Measurements from ENCODE around the gene IL10RA. TPM values are rescaled to one million over a fixed set of nuclear protein-coding genes. Genes with fewer than 3 reads are reported as not detected.

The IL10RA gene
- polyA plus RNA-seq, 1 experiment = not detected

- Histone ChIP-seq H3K9me3 (ENCODE audit: control insufficient read depth, insufficient read depth, low read length) (no peaks in the 10 kb centered on the region), H3K4me3 (ENCODE audit: low read depth, low read length) (no peak overlapping the region), H3K27me3 (ENCODE audit: control insufficient read depth, insufficient read depth, low read length) (no peaks in the 10 kb centered on the region), H3K27ac (ENCODE audit: low read depth, low read length) (no peak overlapping the region)
- DNase-seq (ENCODE audit: low read depth, low spot score) = no peak
- no peak for TF ChIP-seq CTCF (IDR thresholded peaks at IDR 0.05; ENCODE audit: low read depth, low read length)
- ChIA-PET POLR2A (no interaction called here), CTCF (interaction anchor here (1.5 to 1.7 kb wide), 2 partner anchors 14 to 142 kb away, joined by 5 read pairs; no protein-coding TSS in a partner anchor)
These were observed 25.8 kb upstream of the IL10RA start for GRCh38 chr11:117960406-117960805.

GRCh38 chr11:117961896-117962295 is 24.3 kb upstream of the IL10RA start:
- Histone ChIP-seq H3K9me3 (ENCODE audit: control insufficient read depth, insufficient read depth, low read length) (no peaks in the 10 kb centered on the region), H3K27ac (ENCODE audit: low read depth, low read length) (no peak overlapping the region), H3K4me3 (ENCODE audit: low read depth, low read length) (no peak overlapping the region), H3K27me3 (ENCODE audit: control insufficient read depth, insufficient read depth, low read length) (no peaks in the 10 kb centered on the region)
- TF ChIP-seq CTCF (IDR thresholded peaks at IDR 0.05; ENCODE audit: low read depth, low read length) = no peak
- DNase-seq (ENCODE audit: low read depth, low spot score) = no peak
- ChIA-PET POLR2A (no interaction called here), CTCF (interaction anchor here (0.7 kb wide), 1 partner anchor 15 kb away, joined by 3 read pairs; no protein-coding TSS in a partner anchor)

GRCh38 chr11:117962826-117963225 is 23.4 kb upstream of the IL10RA start:
- H3K27me3 ChIP-seq (ENCODE audit: control insufficient read depth, insufficient read depth, low read length) = no peaks in the 10 kb centered on the region
- no peak overlapping the region for H3K27ac ChIP-seq (ENCODE audit: low read depth, low read length)
- H3K4me3 ChIP-seq (ENCODE audit: low read depth, low read length) = no peak overlapping the region
- ChIA-PET CTCF (interaction anchor here (1.0 to 2.9 kb wide), 2 partner anchors 16 to 144 kb away, joined by 3 to 10 read pairs; no protein-coding TSS in a partner anchor), POLR2A (no interaction called here)
- no peak for TF ChIP-seq CTCF (IDR thresholded peaks at IDR 0.05; ENCODE audit: low read depth, low read length)
- H3K9me3 ChIP-seq (ENCODE audit: control insufficient read depth, insufficient read depth, low read length) = no peaks in the 10 kb centered on the region
- no peak for DNase-seq (ENCODE audit: low read depth, low spot score)

- CTCF ChIA-PET = interaction anchor here (1.1 kb wide), 1 partner anchor 159 kb away, joined by 3 read pairs; no protein-coding TSS in a partner anchor
- POLR2A ChIA-PET = no interaction called here
- H3K9me3 ChIP-seq (ENCODE audit: control insufficient read depth, insufficient read depth, low read length) = no peaks in the 10 kb centered on the region
These were observed 19.3 kb upstream of the IL10RA start for GRCh38 chr11:117966908-117967307.

More at GRCh38 chr11:117966908-117967307, 19.3 kb upstream of the IL10RA start:
- peaks cover 3% of the 10 kb centered on the region for H3K27me3 ChIP-seq (ENCODE audit: control insufficient read depth, insufficient read depth, low read length)
- no peak for TF ChIP-seq CTCF (IDR thresholded peaks at IDR 0.05; ENCODE audit: low read depth, low read length)
- H3K4me3 ChIP-seq (ENCODE audit: low read depth, low read length) = no peak overlapping the region
- H3K27ac ChIP-seq (ENCODE audit: low read depth, low read length) = no peak overlapping the region
- no peak for DNase-seq (ENCODE audit: low read depth, low spot score)

Measured in AG04450 (cell line).